ENCODE data around the gene ELOVL6. TPM values are rescaled to one million over a fixed set of nuclear protein-coding genes. Genes with fewer than 3 reads are reported as not detected.

ELOVL6 gene
- total RNA-seq, 1 experiment from 2014 or later, result 25.3 TPM

GRCh38 chr4:110005461-110006056, 192.9 kb downstream of the ELOVL6 start:
- no peaks in the 10 kb centered on the region for H3F3A ChIP-seq (ENCODE audit: insufficient read depth, low read depth)
- H3K9me2 ChIP-seq (ENCODE audit: insufficient read depth), result no peaks in the 10 kb centered on the region
- no peak overlapping the region for H3K27ac ChIP-seq
- no peaks in the 10 kb centered on the region for H3K79me2 ChIP-seq (ENCODE audit: low read depth)
- no peaks in the 10 kb centered on the region for H3K9me3 ChIP-seq (ENCODE audit: insufficient read depth, low read depth)
- TF ChIP-seq EZH2 (IDR thresholded peaks at IDR 0.05; ENCODE audit: low read depth), result no peak
- TF ChIP-seq CTCF (conservative IDR thresholded peaks at IDR 0.05), result peak; percentile 75
- no peak overlapping the region for H3K4me2 ChIP-seq
- CTCF ChIA-PET, result no interaction called here
- POLR2A ChIA-PET (ENCODE audit: unreplicated experiment), result no interaction called here
- H3K36me3 ChIP-seq (ENCODE audit: low read depth), result no peaks in the 10 kb centered on the region
- no peaks in the 10 kb centered on the region for H3K4me1 ChIP-seq (replicated peaks; ENCODE audit: insufficient read depth)
- intact Hi-C loops (cut with micrococcal nuclease; ENCODE audit: unreplicated experiment), result loop anchor here (1.0 to 10.0 kb wide), 6 partner anchors 189 to 511 kb away; partner anchors contain the start of gene ELOVL6
- peak in 1 of 2 experiments; percentile 47 for DNase-seq
- no peaks in the 10 kb centered on the region for H3K27me3 ChIP-seq (ENCODE audit: insufficient read depth, low read depth)
- BruUV-seq (replicated peaks), result no TSS peak
- no peak overlapping the region for H2AFZ ChIP-seq
- no peak overlapping the region for H3K4me3 ChIP-seq
- H4K20me1 ChIP-seq (ENCODE audit: insufficient read depth), result no peaks in the 10 kb centered on the region

- Histone ChIP-seq H4K20me1 (ENCODE audit: insufficient read depth) (no peaks in the 10 kb centered on the region), H3K9me2 (ENCODE audit: insufficient read depth) (no peaks in the 10 kb centered on the region), H3K9me3 (ENCODE audit: insufficient read depth, low read depth) (no peaks in the 10 kb centered on the region), H3K4me1 (replicated peaks; ENCODE audit: insufficient read depth) (no peaks in the 10 kb centered on the region), H3K4me2 (no peak overlapping the region), H2AFZ (no peak overlapping the region), H3K36me3 (ENCODE audit: low read depth) (no peaks in the 10 kb centered on the region), H3F3A (ENCODE audit: insufficient read depth, low read depth) (no peaks in the 10 kb centered on the region), H3K27me3 (ENCODE audit: insufficient read depth, low read depth) (no peaks in the 10 kb centered on the region), H3K79me2 (ENCODE audit: low read depth) (no peaks in the 10 kb centered on the region), H3K27ac (no peak overlapping the region), H3K4me3 (no peak overlapping the region)
- BruUV-seq (replicated peaks), result no TSS peak
- intact Hi-C loops (cut with micrococcal nuclease; ENCODE audit: unreplicated experiment), result loop anchor here (10.0 kb wide), 2 partner anchors 190 to 340 kb away; partner anchors contain the start of gene ELOVL6
- DNase-seq, result no peak
- ChIA-PET POLR2A (ENCODE audit: unreplicated experiment) (no interaction called here), CTCF (no interaction called here)
- no peak for TF ChIP-seq CTCF (conservative IDR thresholded peaks at IDR 0.05)
- TF ChIP-seq EZH2 (IDR thresholded peaks at IDR 0.05; ENCODE audit: low read depth), result no peak
These were observed 193.9 kb downstream of the ELOVL6 start for GRCh38 chr4:110004556-110004955.

- no peak for TF ChIP-seq CTCF (conservative IDR thresholded peaks at IDR 0.05)
- Histone ChIP-seq H3K4me2 (no peak overlapping the region), H3K9me2 (ENCODE audit: insufficient read depth) (no peaks in the 10 kb centered on the region), H3K27ac (no peak overlapping the region), H3K27me3 (ENCODE audit: insufficient read depth, low read depth) (no peaks in the 10 kb centered on the region), H3K79me2 (ENCODE audit: low read depth) (no peaks in the 10 kb centered on the region), H3K4me3 (no peak overlapping the region), H3K4me1 (replicated peaks; ENCODE audit: insufficient read depth) (no peaks in the 10 kb centered on the region), H3K9me3 (ENCODE audit: insufficient read depth, low read depth) (no peaks in the 10 kb centered on the region), H3K36me3 (ENCODE audit: low read depth) (no peaks in the 10 kb centered on the region), H3F3A (ENCODE audit: insufficient read depth, low read depth) (no peaks in the 10 kb centered on the region), H2AFZ (no peak overlapping the region), H4K20me1 (ENCODE audit: insufficient read depth) (no peaks in the 10 kb centered on the region)
- ChIA-PET CTCF (interaction anchor here (0.9 kb wide), 1 partner anchor 382 kb away, joined by 5 read pairs; no protein-coding TSS in a partner anchor), POLR2A (ENCODE audit: unreplicated experiment) (no interaction called here)
- no TSS peak for BruUV-seq (replicated peaks)
- intact Hi-C loops (cut with micrococcal nuclease; ENCODE audit: unreplicated experiment), result loop anchor here (10.0 kb wide), 2 partner anchors 191 to 341 kb away; partner anchors contain the start of gene ELOVL6
- no peak for DNase-seq
These were observed 194.8 kb downstream of the ELOVL6 start for GRCh38 chr4:110003401-110004187.
